GM12874 (cell line): ENCODE results near the gene SHPK.

Source experiments
- CTCF ChIP-seq: IDR thresholded peaks from 2 replicates; pipeline ENCODE4 v1.5.1; 2011; ENCODE audit warnings: low read depth, mild to moderate bottlenecking, control low read depth, low read length, moderate library complexity; ENCODE audit not compliant: insufficient read depth

The SHPK gene

GRCh38 chr17:3658784-3659449 lies 22.9 kb upstream of the SHPK start:
- no peak for TF ChIP-seq CTCF

GRCh38 chr17:3657874-3658783 lies 22.1 kb upstream of the SHPK start:
- TF ChIP-seq CTCF: no peak

GRCh38 chr17:3657588-3657869 lies 21.5 kb upstream of the SHPK start:
- TF ChIP-seq CTCF: no peak

GRCh38 chr17:3656755-3657587 lies 20.9 kb upstream of the SHPK start:
- TF ChIP-seq CTCF: no peak

- no peak for TF ChIP-seq CTCF
Measured at GRCh38 chr17:3656353-3656752, 20.3 kb upstream of the SHPK start.

- TF ChIP-seq CTCF: no peak
Measured at GRCh38 chr17:3655766-3656165, 19.7 kb upstream of the SHPK start.
